ENCODE results near the gene TAOK2.

- TF ChIP-seq, protein P1, sequence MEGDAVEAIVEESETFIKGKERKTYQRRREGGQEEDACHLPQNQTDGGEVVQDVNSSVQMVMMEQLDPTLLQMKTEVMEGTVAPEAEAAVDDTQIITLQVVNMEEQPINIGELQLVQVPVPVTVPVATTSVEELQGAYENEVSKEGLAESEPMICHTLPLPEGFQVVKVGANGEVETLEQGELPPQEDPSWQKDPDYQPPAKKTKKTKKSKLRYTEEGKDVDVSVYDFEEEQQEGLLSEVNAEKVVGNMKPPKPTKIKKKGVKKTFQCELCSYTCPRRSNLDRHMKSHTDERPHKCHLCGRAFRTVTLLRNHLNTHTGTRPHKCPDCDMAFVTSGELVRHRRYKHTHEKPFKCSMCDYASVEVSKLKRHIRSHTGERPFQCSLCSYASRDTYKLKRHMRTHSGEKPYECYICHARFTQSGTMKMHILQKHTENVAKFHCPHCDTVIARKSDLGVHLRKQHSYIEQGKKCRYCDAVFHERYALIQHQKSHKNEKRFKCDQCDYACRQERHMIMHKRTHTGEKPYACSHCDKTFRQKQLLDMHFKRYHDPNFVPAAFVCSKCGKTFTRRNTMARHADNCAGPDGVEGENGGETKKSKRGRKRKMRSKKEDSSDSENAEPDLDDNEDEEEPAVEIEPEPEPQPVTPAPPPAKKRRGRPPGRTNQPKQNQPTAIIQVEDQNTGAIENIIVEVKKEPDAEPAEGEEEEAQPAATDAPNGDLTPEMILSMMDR (IDR thresholded peaks at IDR 0.05): no peak
- TF ChIP-seq EP300 (IDR thresholded peaks at IDR 0.05): no peak
- TF ChIP-seq POLR2A (IDR thresholded peaks at IDR 0.05): no peak
- no peak for TF ChIP-seq POLR2AphosphoS5 (IDR thresholded peaks at IDR 0.05)
Measured at GRCh38 chr16:29994600-29995323, 21.1 kb downstream of the TAOK2 start.
